IMR-90 (cell line): Measurements from ENCODE around the gene PCOLCE2. TPM values are rescaled to one million over a fixed set of nuclear protein-coding genes. Genes with fewer than 3 reads are reported as not detected.

Source experiments
- ATAC-seq: fragments of 200-7000 bp; cut with Tn5 transposase; 2 replicates; pipeline ENCODE4 v1.9.1; 2020; ENCODE audit warnings: low read depth, mild to moderate bottlenecking, moderate library complexity
- BruUV-seq: library from RNA; stranded (reverse); fragments of 400-500 nt; replicated peaks from 2 replicates; lab custom pipeline; 2021; lab: Mats Ljungman, UMichigan
- CTCF ChIA-PET: fragments of 300-600 bp; formaldehyde crosslinking; extraction: SDS; loops from one replicate; lab custom pipeline; 2021; ENCODE audit warnings: antibody characterized with exemption; lab: Yijun Ruan, JAX
- POLR2A ChIA-PET: fragments of 300-600 bp; sonication (Branson Sonifier 250); formaldehyde crosslinking; loops from one replicate; lab custom pipeline; 2022; ENCODE audit warnings: antibody characterized with exemption; ENCODE audit not compliant: unreplicated experiment; lab: Charles Lee
- DNase-seq: peaks from one replicate; pipeline ENCODE4 v3.0.0; 2013
- H2AFZ ChIP-seq: replicated peaks from 2 replicates; pipeline ENCODE3; 2013; ENCODE audit warnings: low read length, mild to moderate bottlenecking; ENCODE audit not compliant: poor library complexity
- H2AK5ac ChIP-seq: 2 replicates; pipeline ENCODE4 v1.6.1; 2013; ENCODE audit warnings: low read depth, low read length, inconsistent platforms
- H2AK9ac ChIP-seq: replicated peaks from 2 replicates; pipeline ENCODE3; 2013; ENCODE audit warnings: mild to moderate bottlenecking, low read depth, low read length, moderate library complexity; ENCODE audit not compliant: poor library complexity
- H2BK120ac ChIP-seq: 2 replicates; pipeline ENCODE4 v1.6.1; 2013; ENCODE audit warnings: low read depth, low read length, inconsistent platforms
- H2BK15ac ChIP-seq: 3 replicates; pipeline ENCODE4 v1.6.1; 2013; ENCODE audit warnings: low read depth, low read length, inconsistent platforms
- H2BK20ac ChIP-seq: 2 replicates; pipeline ENCODE4 v1.6.1; 2013; ENCODE audit warnings: low read depth, mild to moderate bottlenecking, inconsistent platforms, low read length, moderate library complexity
- H2BK5ac ChIP-seq: 2 replicates; pipeline ENCODE4 v1.6.1; 2013; ENCODE audit warnings: mild to moderate bottlenecking, low read depth, low read length, inconsistent platforms; ENCODE audit not compliant: poor library complexity, severe bottlenecking
- H3K14ac ChIP-seq: replicated peaks from 2 replicates; pipeline ENCODE4 v1.6.1; 2013; ENCODE audit warnings: low read depth, low read length, inconsistent platforms
- H3K18ac ChIP-seq: 2 replicates; pipeline ENCODE4 v1.6.1; 2013; ENCODE audit warnings: low read depth, low read length, control low read depth
- H3K23ac ChIP-seq: 2 replicates; pipeline ENCODE4 v1.6.1; 2013; ENCODE audit warnings: low read depth, low read length, inconsistent platforms
- H3K27ac ChIP-seq: 2 replicates; pipeline ENCODE4 v1.5.1; 2013; ENCODE audit warnings: mild to moderate bottlenecking, control low read depth, low read length; ENCODE audit not compliant: insufficient read depth
- H3K27me3 ChIP-seq: 2 replicates; pipeline ENCODE4 v1.6.1; 2013; ENCODE audit warnings: low read length; ENCODE audit not compliant: control insufficient read depth, insufficient read depth
- H3K36me3 ChIP-seq: 2 replicates; pipeline ENCODE4 v1.6.1; 2013; ENCODE audit warnings: low read length, mixed read lengths; ENCODE audit not compliant: control insufficient read depth, insufficient read depth
- H3K4ac ChIP-seq: 2 replicates; pipeline ENCODE4 v1.6.1; 2013; ENCODE audit warnings: low read depth, low read length, inconsistent platforms
- H3K4me1 ChIP-seq: 2 replicates; pipeline ENCODE4 v1.6.1; 2013; ENCODE audit warnings: low read length, mixed read lengths; ENCODE audit not compliant: control insufficient read depth, insufficient read depth
- H3K4me2 ChIP-seq: 2 replicates; pipeline ENCODE4 v1.6.1; 2013; ENCODE audit warnings: low read depth, mild to moderate bottlenecking, control low read depth, low read length, moderate library complexity
- H3K4me3 ChIP-seq: 2 replicates; pipeline ENCODE4 v1.5.1; 2013; ENCODE audit warnings: low read depth, mild to moderate bottlenecking, control low read depth, low read length, moderate library complexity; ENCODE audit not compliant: insufficient read depth
- H3K56ac ChIP-seq: 2 replicates; pipeline ENCODE4 v1.6.1; 2013; ENCODE audit warnings: low read length, inconsistent platforms; ENCODE audit not compliant: insufficient read depth; ENCODE audit errors: extremely low read depth
- H3K79me1 ChIP-seq, 2 experiments: 2 replicates each; pipeline ENCODE4 v1.6.1; 2013; ENCODE audit warnings: low read length in 2 of 2, inconsistent platforms in 1 of 2, low read depth in 1 of 2
- H3K9ac ChIP-seq: 2 replicates; pipeline ENCODE4 v1.6.1; 2013; ENCODE audit warnings: low read depth, low read length, control low read depth
- H3K9me1 ChIP-seq: 2 replicates; pipeline ENCODE4 v1.6.1; 2013; ENCODE audit warnings: low read length, inconsistent platforms; ENCODE audit not compliant: insufficient read depth
- H3K9me3 ChIP-seq: 2 replicates; pipeline ENCODE4 v1.6.1; 2013; ENCODE audit warnings: low read length; ENCODE audit not compliant: control insufficient read depth, insufficient read depth
- H4K20me1 ChIP-seq: 2 replicates; pipeline ENCODE4 v1.6.1; 2013; ENCODE audit warnings: low read length, inconsistent platforms; ENCODE audit not compliant: insufficient read depth
- H4K5ac ChIP-seq: 2 replicates; pipeline ENCODE4 v1.6.1; 2013; ENCODE audit warnings: mild to moderate bottlenecking, low read depth, low read length, control low read depth
- H4K8ac ChIP-seq, 2 experiments: 2 replicates each; pipeline ENCODE4 v1.6.1; 2013; ENCODE audit warnings: low read depth in 2 of 2, low read length in 2 of 2, control low read depth in 1 of 2, inconsistent platforms in 1 of 2
- H4K91ac ChIP-seq: 2 replicates; pipeline ENCODE4 v1.6.1; 2013; ENCODE audit warnings: low read depth, low read length, inconsistent platforms; ENCODE audit not compliant: insufficient read depth
- BHLHE40 ChIP-seq: fragments of 150-350 bp; IDR thresholded peaks from 2 replicates; pipeline ENCODE4 v1.6.1; 2016; ENCODE audit warnings: mild to moderate bottlenecking, low read depth, low read length
- CEBPB ChIP-seq: IDR thresholded peaks from 2 replicates; pipeline ENCODE4 v1.6.1; 2012; ENCODE audit warnings: low read depth, low read length, improper control_type of control experiment
- CHD1 ChIP-seq: IDR thresholded peaks from 2 replicates; pipeline ENCODE4 v1.6.1; 2012; ENCODE audit warnings: low read depth, low read length, improper control_type of control experiment
- FOS ChIP-seq: fragments of 150-350 bp; IDR thresholded peaks from 2 replicates; pipeline ENCODE4 v1.6.1; 2016; ENCODE audit warnings: low read depth, low read length
- MAFK ChIP-seq: IDR thresholded peaks from 2 replicates; pipeline ENCODE4 v1.6.1; 2012; ENCODE audit warnings: low read depth, low read length, improper control_type of control experiment
- MAZ ChIP-seq: IDR thresholded peaks from 2 replicates; pipeline ENCODE4 v1.6.1; 2012; ENCODE audit warnings: low read depth, mild to moderate bottlenecking, low read length, improper control_type of control experiment, moderate library complexity, borderline replicate concordance
- MXI1 ChIP-seq: IDR thresholded peaks from 2 replicates; pipeline ENCODE4 v1.6.1; 2012; ENCODE audit warnings: low read depth, mild to moderate bottlenecking, low read length, moderate library complexity, borderline replicate concordance
- NFE2L2 ChIP-seq: fragments of 150-350 bp; IDR thresholded peaks from 2 replicates; pipeline ENCODE4 v1.6.1; 2016; ENCODE audit warnings: low read depth, mild to moderate bottlenecking, low read length
- POLR2A ChIP-seq: IDR thresholded peaks from 2 replicates; pipeline ENCODE4 v1.6.1; 2012; ENCODE audit warnings: mild to moderate bottlenecking, low read depth, low read length
- RAD21 ChIP-seq: IDR thresholded peaks from 2 replicates; pipeline ENCODE4 v1.6.1; 2012; ENCODE audit warnings: low read length, improper control_type of control experiment
- RCOR1 ChIP-seq: IDR thresholded peaks from 2 replicates; pipeline ENCODE4 v1.6.1; 2012; ENCODE audit warnings: mild to moderate bottlenecking, low read length, improper control_type of control experiment; ENCODE audit not compliant: insufficient replicate concordance
- RFX5 ChIP-seq: IDR thresholded peaks from 2 replicates; pipeline ENCODE4 v1.8.0; 2012; ENCODE audit warnings: low read depth, mild to moderate bottlenecking, low read length, moderate library complexity
- SMC3 ChIP-seq: fragments of 150-350 bp; IDR thresholded peaks from 2 replicates; pipeline ENCODE4 v1.6.1; 2016; ENCODE audit warnings: low read depth, mild to moderate bottlenecking, antibody characterized with exemption, low read length, moderate library complexity
- dilution Hi-C: fragments of 300-500 bp; cut with HindIII; formaldehyde crosslinking; loops from one replicate; pipeline ENCODE4 v1.14.3; 2018; ENCODE audit warnings: low sequenced_read_pairs; ENCODE audit not compliant: unreplicated experiment
- in situ Hi-C: fragments of 300-500 bp; cut with MboI; formaldehyde crosslinking; loops from 3 replicates; pipeline ENCODE4 v1.14.3; 2019; ENCODE audit warnings: low sequenced_read_pairs, inconsistent platforms, mixed read lengths
- intact Hi-C: fragments of 100-400 bp; cut with micrococcal nuclease; formaldehyde crosslinking; loops from 2 replicates; pipeline ENCODE4 v1.10.0; 2022
- polyA plus RNA-seq, 3 experiments: library from polyadenylated mRNA; depleted of rRNA; stranded (reverse); fragments of >200 nt; gene quantifications; 2 replicates each; pipeline ENCODE4 v1.2.3, GENCODE V29; 2012; ENCODE audit warnings: low replicate concordance in 1 of 3
- total RNA-seq: library from RNA; depleted of rRNA; stranded (reverse); fragments of >200 nt; gene quantifications from 2 replicates; pipeline ENCODE4 v1.2.3, GENCODE V29; 2012
- TF ChIP-seq, protein P1 (sequence below): conservative IDR thresholded peaks from 2 replicates; pipeline ENCODE4 v1.5.1; 2012; ENCODE audit warnings: mild to moderate bottlenecking, low read depth, low read length, improper control_type of control experiment
- TF ChIP-seq, protein P2 (sequence below): fragments of 150-350 bp; IDR thresholded peaks from 2 replicates; pipeline ENCODE4 v1.6.1; 2016; ENCODE audit warnings: low read depth, mild to moderate bottlenecking, low read length, moderate library complexity, borderline replicate concordance
- TF ChIP-seq, protein P3 (sequence below): fragments of 150-350 bp; IDR thresholded peaks from 2 replicates; pipeline ENCODE4 v1.6.1; 2017; ENCODE audit warnings: mild to moderate bottlenecking, antibody characterized with exemption, low read length, low read depth

PCOLCE2 gene
- total and polyA plus RNA-seq, 2 of the 4 experiments (the other 2 are of a cell fraction) = 0.50 to 0.54 TPM

DNA sequence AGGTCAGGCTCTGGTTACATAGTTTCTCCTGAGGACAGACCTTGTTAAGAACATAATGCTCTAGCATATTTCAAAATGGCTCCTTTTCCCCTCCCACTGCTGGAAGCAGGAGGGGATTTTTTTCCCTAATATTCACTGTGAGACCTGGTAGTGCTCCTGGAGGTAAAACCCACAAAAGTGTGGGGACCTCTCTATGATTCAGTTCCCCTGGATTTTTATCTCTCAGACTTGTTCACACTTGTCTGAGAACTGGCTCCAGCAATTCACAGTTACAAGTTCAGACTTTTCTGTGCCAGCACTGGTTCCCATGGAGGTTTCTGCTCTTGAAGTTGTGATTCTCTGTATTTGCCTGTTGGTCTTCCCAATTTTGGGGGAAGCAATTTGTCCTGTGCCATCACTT lies 36.3 kb upstream of the PCOLCE2 start:
- H3K9ac ChIP-seq = no peak overlapping the region
- no peak overlapping the region for H3K4ac ChIP-seq
- no peak overlapping the region for H3K14ac ChIP-seq
- no peak overlapping the region for H2BK5ac ChIP-seq
- H2BK20ac ChIP-seq = no peak overlapping the region
- H3K18ac ChIP-seq = no peak overlapping the region
- no peak overlapping the region for H2BK15ac ChIP-seq
- H4K5ac ChIP-seq = no peak overlapping the region
- in situ Hi-C loops = no loop called here
- no peaks in the 10 kb centered on the region for H3K79me1 ChIP-seq
- H3K9me1 ChIP-seq = no peaks in the 10 kb centered on the region
- no peak overlapping the region for H4K8ac ChIP-seq
- no peak overlapping the region for H2AK5ac ChIP-seq
- dilution Hi-C loops = no loop called here
- TF ChIP-seq RFX5 (no peak), RCOR1 (no peak), CHD1 (no peak), POLR2A (no peak), SMC3 (no peak), MAZ (no peak), MXI1 (no peak), MAFK (no peak), NFE2L2 (no peak), CEBPB (no peak), RAD21 (no peak), FOS (no peak), BHLHE40 (no peak)
- TF ChIP-seq, protein P1, sequence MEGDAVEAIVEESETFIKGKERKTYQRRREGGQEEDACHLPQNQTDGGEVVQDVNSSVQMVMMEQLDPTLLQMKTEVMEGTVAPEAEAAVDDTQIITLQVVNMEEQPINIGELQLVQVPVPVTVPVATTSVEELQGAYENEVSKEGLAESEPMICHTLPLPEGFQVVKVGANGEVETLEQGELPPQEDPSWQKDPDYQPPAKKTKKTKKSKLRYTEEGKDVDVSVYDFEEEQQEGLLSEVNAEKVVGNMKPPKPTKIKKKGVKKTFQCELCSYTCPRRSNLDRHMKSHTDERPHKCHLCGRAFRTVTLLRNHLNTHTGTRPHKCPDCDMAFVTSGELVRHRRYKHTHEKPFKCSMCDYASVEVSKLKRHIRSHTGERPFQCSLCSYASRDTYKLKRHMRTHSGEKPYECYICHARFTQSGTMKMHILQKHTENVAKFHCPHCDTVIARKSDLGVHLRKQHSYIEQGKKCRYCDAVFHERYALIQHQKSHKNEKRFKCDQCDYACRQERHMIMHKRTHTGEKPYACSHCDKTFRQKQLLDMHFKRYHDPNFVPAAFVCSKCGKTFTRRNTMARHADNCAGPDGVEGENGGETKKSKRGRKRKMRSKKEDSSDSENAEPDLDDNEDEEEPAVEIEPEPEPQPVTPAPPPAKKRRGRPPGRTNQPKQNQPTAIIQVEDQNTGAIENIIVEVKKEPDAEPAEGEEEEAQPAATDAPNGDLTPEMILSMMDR = no peak
- TF ChIP-seq, protein P2, sequence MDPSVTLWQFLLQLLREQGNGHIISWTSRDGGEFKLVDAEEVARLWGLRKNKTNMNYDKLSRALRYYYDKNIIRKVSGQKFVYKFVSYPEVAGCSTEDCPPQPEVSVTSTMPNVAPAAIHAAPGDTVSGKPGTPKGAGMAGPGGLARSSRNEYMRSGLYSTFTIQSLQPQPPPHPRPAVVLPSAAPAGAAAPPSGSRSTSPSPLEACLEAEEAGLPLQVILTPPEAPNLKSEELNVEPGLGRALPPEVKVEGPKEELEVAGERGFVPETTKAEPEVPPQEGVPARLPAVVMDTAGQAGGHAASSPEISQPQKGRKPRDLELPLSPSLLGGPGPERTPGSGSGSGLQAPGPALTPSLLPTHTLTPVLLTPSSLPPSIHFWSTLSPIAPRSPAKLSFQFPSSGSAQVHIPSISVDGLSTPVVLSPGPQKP = no peak
- TF ChIP-seq, protein P3, sequence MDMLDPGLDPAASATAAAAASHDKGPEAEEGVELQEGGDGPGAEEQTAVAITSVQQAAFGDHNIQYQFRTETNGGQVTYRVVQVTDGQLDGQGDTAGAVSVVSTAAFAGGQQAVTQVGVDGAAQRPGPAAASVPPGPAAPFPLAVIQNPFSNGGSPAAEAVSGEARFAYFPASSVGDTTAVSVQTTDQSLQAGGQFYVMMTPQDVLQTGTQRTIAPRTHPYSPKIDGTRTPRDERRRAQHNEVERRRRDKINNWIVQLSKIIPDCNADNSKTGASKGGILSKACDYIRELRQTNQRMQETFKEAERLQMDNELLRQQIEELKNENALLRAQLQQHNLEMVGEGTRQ = no peak
- intact Hi-C loops = no loop called here
- DNase-seq (no peak), ATAC-seq (no peak)
- BruUV-seq = no TSS peak
- no peak overlapping the region for H3K27ac ChIP-seq
- no peak overlapping the region for H3K56ac ChIP-seq
- H3K4me2 ChIP-seq = no peak overlapping the region
- peaks cover 9% of the 10 kb centered on the region for H3K27me3 ChIP-seq
- H4K20me1 ChIP-seq = no peaks in the 10 kb centered on the region
- H2AFZ ChIP-seq = no peak overlapping the region
- ChIA-PET CTCF (no interaction called here), POLR2A (no interaction called here)
- no peak overlapping the region for H2BK120ac ChIP-seq
- no peak overlapping the region for H2AK9ac ChIP-seq
- no peaks in the 10 kb centered on the region for H3K4me1 ChIP-seq
- no peak overlapping the region for H4K91ac ChIP-seq
- H3K36me3 ChIP-seq = no peaks in the 10 kb centered on the region
- no peaks in the 10 kb centered on the region; the same call in 1 of the 2 replicates for H3K9me3 ChIP-seq
- H3K23ac ChIP-seq = no peak overlapping the region
- H3K4me3 ChIP-seq = no peak overlapping the region
